ENCODE results near the gene ARHGAP44. TPM values are rescaled to one million over a fixed set of nuclear protein-coding genes. Genes with fewer than 3 reads are reported as not detected.

ARHGAP44 gene
- total RNA-seq, 1 donor from 2014 or later: 7.2 TPM

- Mint-ChIP-seq H3K27ac (ENCODE audit: unreplicated experiment) (no peak overlapping the region), H3K36me3 (ENCODE audit: unreplicated experiment) (peaks cover 5% of the 10 kb centered on the region), H3K9me3 (ENCODE audit: unreplicated experiment) (peaks cover 31% of the 10 kb centered on the region), H3K27me3 (ENCODE audit: unreplicated experiment) (no peaks in the 10 kb centered on the region), H3K4me3 (ENCODE audit: unreplicated experiment) (no peak overlapping the region), H3K4me1 (ENCODE audit: unreplicated experiment) (no peaks in the 10 kb centered on the region)
- TF ChIP-seq CTCF (IDR thresholded peaks at IDR 0.05): no peak
- DNase-seq (ENCODE audit: extremely low spot score, unreplicated experiment): no peak
Measured at GRCh38 chr17:12830777-12831247, 41.5 kb downstream of the ARHGAP44 start.

- Mint-ChIP-seq H3K27me3 (ENCODE audit: unreplicated experiment) (no peaks in the 10 kb centered on the region), H3K9me3 (ENCODE audit: unreplicated experiment) (peaks cover 31% of the 10 kb centered on the region), H3K4me3 (ENCODE audit: unreplicated experiment) (no peak overlapping the region), H3K4me1 (ENCODE audit: unreplicated experiment) (no peaks in the 10 kb centered on the region), H3K36me3 (ENCODE audit: unreplicated experiment) (peaks cover 5% of the 10 kb centered on the region), H3K27ac (ENCODE audit: unreplicated experiment) (no peak overlapping the region)
- no peak for TF ChIP-seq CTCF (IDR thresholded peaks at IDR 0.05)
- no peak for DNase-seq (ENCODE audit: extremely low spot score, unreplicated experiment)
Measured at GRCh38 chr17:12831839-12832238, 42.5 kb downstream of the ARHGAP44 start.

- DNase-seq (ENCODE audit: extremely low spot score, unreplicated experiment): no peak
- no peaks in the 10 kb centered on the region for H3K4me1 Mint-ChIP-seq (ENCODE audit: unreplicated experiment)
- H3K9me3 Mint-ChIP-seq (ENCODE audit: unreplicated experiment): no peaks in the 10 kb centered on the region
- TF ChIP-seq CTCF (IDR thresholded peaks at IDR 0.05): no peak
- H3K27ac Mint-ChIP-seq (ENCODE audit: unreplicated experiment): no peak overlapping the region
- H3K36me3 Mint-ChIP-seq (ENCODE audit: unreplicated experiment): no peaks in the 10 kb centered on the region
- no peaks in the 10 kb centered on the region for H3K27me3 Mint-ChIP-seq (ENCODE audit: unreplicated experiment)
- H3K4me3 Mint-ChIP-seq (ENCODE audit: unreplicated experiment): no peak overlapping the region
Measured at GRCh38 chr17:12839042-12839441, 49.7 kb downstream of the ARHGAP44 start.

GRCh38 chr17:12842936-12843335, 53.6 kb downstream of the ARHGAP44 start:
- no peak for TF ChIP-seq CTCF (IDR thresholded peaks at IDR 0.05)
- no peak for DNase-seq (ENCODE audit: extremely low spot score, unreplicated experiment)
- no peak overlapping the region for H3K27ac Mint-ChIP-seq (ENCODE audit: unreplicated experiment)
- no peaks in the 10 kb centered on the region for H3K27me3 Mint-ChIP-seq (ENCODE audit: unreplicated experiment)
- H3K36me3 Mint-ChIP-seq (ENCODE audit: unreplicated experiment): no peaks in the 10 kb centered on the region
- no peaks in the 10 kb centered on the region for H3K9me3 Mint-ChIP-seq (ENCODE audit: unreplicated experiment)
- H3K4me1 Mint-ChIP-seq (ENCODE audit: unreplicated experiment): no peaks in the 10 kb centered on the region
- H3K4me3 Mint-ChIP-seq (ENCODE audit: unreplicated experiment): no peak overlapping the region

GRCh38 chr17:12850996-12851395, 61.7 kb downstream of the ARHGAP44 start:
- Mint-ChIP-seq H3K9me3 (ENCODE audit: unreplicated experiment) (no peaks in the 10 kb centered on the region), H3K27me3 (ENCODE audit: unreplicated experiment) (no peaks in the 10 kb centered on the region), H3K4me1 (ENCODE audit: unreplicated experiment) (no peaks in the 10 kb centered on the region), H3K36me3 (ENCODE audit: unreplicated experiment) (no peaks in the 10 kb centered on the region), H3K4me3 (ENCODE audit: unreplicated experiment) (no peak overlapping the region), H3K27ac (ENCODE audit: unreplicated experiment) (no peak overlapping the region)
- no peak for TF ChIP-seq CTCF (IDR thresholded peaks at IDR 0.05)
- DNase-seq (ENCODE audit: extremely low spot score, unreplicated experiment): no peak
